Glutamatergic neuron (in vitro differentiated cells): Measurements from ENCODE around the gene BACE2. TPM values are rescaled to one million over a fixed set of nuclear protein-coding genes. Genes with fewer than 3 reads are reported as not detected.

Experiments used
- DNase-seq: peaks from one replicate; pipeline ENCODE4 v3.0.0; 2022
- H3K27ac Mint-ChIP-seq: one replicate; pipeline ENCODE4 v1.8.0; 2020; ENCODE audit warnings: mild to moderate bottlenecking, mixed read lengths, inconsistent platforms; ENCODE audit not compliant: unreplicated experiment
- H3K27me3 Mint-ChIP-seq: one replicate; pipeline ENCODE4 v1.8.0; 2020; ENCODE audit warnings: mild to moderate bottlenecking, moderate library complexity, mixed read lengths, inconsistent platforms; ENCODE audit not compliant: unreplicated experiment
- H3K36me3 Mint-ChIP-seq: one replicate; pipeline ENCODE4 v1.8.0; 2020; ENCODE audit warnings: mild to moderate bottlenecking, mixed read lengths, inconsistent platforms; ENCODE audit not compliant: unreplicated experiment
- H3K4me1 Mint-ChIP-seq: one replicate; pipeline ENCODE4 v1.8.0; 2020; ENCODE audit warnings: mild to moderate bottlenecking, low read depth, mixed read lengths, inconsistent platforms; ENCODE audit not compliant: unreplicated experiment
- H3K4me3 Mint-ChIP-seq: one replicate; pipeline ENCODE4 v1.8.0; 2020; ENCODE audit warnings: mild to moderate bottlenecking, mixed read lengths, inconsistent platforms; ENCODE audit not compliant: unreplicated experiment
- H3K9me3 Mint-ChIP-seq: one replicate; pipeline ENCODE4 v1.8.0; 2020; ENCODE audit warnings: mild to moderate bottlenecking, moderate library complexity, mixed read lengths, inconsistent platforms; ENCODE audit not compliant: unreplicated experiment
- total RNA-seq: library from RNA; stranded (reverse); fragmentation: NEBNext Ultra II Directional; extraction: Animal tissue kit (Norgen Biotek cat#: 25700); gene quantifications from one replicate; pipeline ENCODE4 v1.2.1, GENCODE V29; 2021; ENCODE audit not compliant: unreplicated experiment
- TF ChIP-seq, protein P1 (sequence below): fragments of 200-600 bp; sonication (generic); IDR thresholded peaks from one replicate; pipeline ENCODE4 v1.5.0; 2021; ENCODE audit not compliant: partially characterized antibody, unreplicated experiment

BACE2 gene
- total RNA-seq, 1 donor from 2014 or later: not detected

GRCh38 chr21:41215856-41216408, 48.0 kb downstream of the BACE2 start:
- Mint-ChIP-seq H3K9me3 (peaks cover 8% of the 10 kb centered on the region), H3K27me3 (peaks cover 7% of the 10 kb centered on the region), H3K4me3 (no peak overlapping the region), H3K4me1 (peaks cover 4% of the 10 kb centered on the region), H3K27ac (no peak overlapping the region), H3K36me3 (no peaks in the 10 kb centered on the region)
- TF ChIP-seq, protein P1, sequence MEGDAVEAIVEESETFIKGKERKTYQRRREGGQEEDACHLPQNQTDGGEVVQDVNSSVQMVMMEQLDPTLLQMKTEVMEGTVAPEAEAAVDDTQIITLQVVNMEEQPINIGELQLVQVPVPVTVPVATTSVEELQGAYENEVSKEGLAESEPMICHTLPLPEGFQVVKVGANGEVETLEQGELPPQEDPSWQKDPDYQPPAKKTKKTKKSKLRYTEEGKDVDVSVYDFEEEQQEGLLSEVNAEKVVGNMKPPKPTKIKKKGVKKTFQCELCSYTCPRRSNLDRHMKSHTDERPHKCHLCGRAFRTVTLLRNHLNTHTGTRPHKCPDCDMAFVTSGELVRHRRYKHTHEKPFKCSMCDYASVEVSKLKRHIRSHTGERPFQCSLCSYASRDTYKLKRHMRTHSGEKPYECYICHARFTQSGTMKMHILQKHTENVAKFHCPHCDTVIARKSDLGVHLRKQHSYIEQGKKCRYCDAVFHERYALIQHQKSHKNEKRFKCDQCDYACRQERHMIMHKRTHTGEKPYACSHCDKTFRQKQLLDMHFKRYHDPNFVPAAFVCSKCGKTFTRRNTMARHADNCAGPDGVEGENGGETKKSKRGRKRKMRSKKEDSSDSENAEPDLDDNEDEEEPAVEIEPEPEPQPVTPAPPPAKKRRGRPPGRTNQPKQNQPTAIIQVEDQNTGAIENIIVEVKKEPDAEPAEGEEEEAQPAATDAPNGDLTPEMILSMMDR: no peak
- DNase-seq: no peak

GRCh38 chr21:41216486-41216885, 48.5 kb downstream of the BACE2 start:
- DNase-seq: no peak
- H3K27me3 Mint-ChIP-seq: peaks cover 7% of the 10 kb centered on the region
- peaks cover 8% of the 10 kb centered on the region for H3K9me3 Mint-ChIP-seq
- no peak overlapping the region for H3K27ac Mint-ChIP-seq
- TF ChIP-seq, protein P1: no peak
- peaks cover 1% of the 10 kb centered on the region for H3K4me1 Mint-ChIP-seq
- H3K4me3 Mint-ChIP-seq: no peak overlapping the region
- H3K36me3 Mint-ChIP-seq: no peaks in the 10 kb centered on the region

DNA sequence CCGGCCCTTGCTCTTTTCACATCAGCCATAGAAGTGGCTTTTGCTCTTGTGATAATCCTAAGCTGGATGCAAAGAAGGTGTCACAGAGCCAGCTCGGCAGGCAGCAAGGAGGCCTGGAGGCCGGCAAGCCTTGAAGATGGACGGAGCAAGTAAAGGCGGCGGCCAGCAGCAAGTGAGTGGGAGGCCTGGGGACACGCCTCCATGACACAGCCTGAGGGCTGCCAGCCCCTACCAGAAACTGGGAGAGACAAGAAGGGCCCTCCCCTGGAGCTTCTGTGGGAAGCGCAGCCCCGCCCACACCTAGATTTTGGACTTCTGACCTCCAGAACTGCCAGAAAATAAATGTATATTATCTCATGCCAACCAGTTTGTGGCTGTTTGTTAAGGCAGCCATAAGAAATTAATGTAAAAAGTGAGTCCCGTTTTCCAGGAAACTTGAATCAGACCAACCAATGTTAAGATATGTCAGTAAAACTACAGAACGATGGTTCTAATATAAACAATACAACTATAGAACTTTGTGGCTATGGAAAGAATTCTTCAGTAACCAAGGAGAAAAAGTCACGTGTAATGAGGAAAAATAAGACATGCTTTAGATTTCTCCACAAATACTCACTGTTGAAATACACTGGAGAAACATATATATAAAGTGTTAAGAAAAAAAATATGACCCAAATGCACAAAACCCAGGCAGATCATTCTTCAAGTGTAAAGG, 49.9 kb downstream of the BACE2 start:
- peaks cover 7% of the 10 kb centered on the region for H3K27me3 Mint-ChIP-seq
- H3K4me1 Mint-ChIP-seq: no peaks in the 10 kb centered on the region
- no peak overlapping the region for H3K27ac Mint-ChIP-seq
- no peak overlapping the region for H3K4me3 Mint-ChIP-seq
- H3K36me3 Mint-ChIP-seq: no peaks in the 10 kb centered on the region
- no peak for DNase-seq
- peaks cover 5% of the 10 kb centered on the region for H3K9me3 Mint-ChIP-seq
- TF ChIP-seq, protein P1: no peak

GRCh38 chr21:41219498-41220207, 51.7 kb downstream of the BACE2 start:
- Mint-ChIP-seq H3K9me3 (peaks cover 5% of the 10 kb centered on the region), H3K36me3 (no peaks in the 10 kb centered on the region), H3K27me3 (peaks cover 7% of the 10 kb centered on the region), H3K4me1 (no peaks in the 10 kb centered on the region), H3K27ac (no peak overlapping the region), H3K4me3 (no peak overlapping the region)
- TF ChIP-seq, protein P1: no peak
- DNase-seq: no peak
